ENCODE results near the gene ARL6. TPM values are rescaled to one million over a fixed set of nuclear protein-coding genes. Genes with fewer than 3 reads are reported as not detected.

ARL6 gene
- total and polyA plus RNA-seq, 2 donors (not counting 3 experiments of a cell fraction or from before 2014, with no cell fraction given) = 3.6 to 5.8 TPM

GRCh38 chr3:97810779-97811390, 46.3 kb downstream of the ARL6 start:
- no peaks in the 10 kb centered on the region for H3K9me1 ChIP-seq (replicated peaks; ENCODE audit: control insufficient read depth, extremely low read depth, insufficient read depth, low read length)
- no peak overlapping the region for H3K4me3 ChIP-seq (replicated peaks in 1 of 3; ENCODE audit: insufficient read depth in 1 of 3, low read depth in 1 of 3, low read length in 3 of 3)
- FAIRE-seq (no peak), DNase-seq (ENCODE audit: low read depth, low spot score) (no peak)
- H3K79me2 ChIP-seq (ENCODE audit: control insufficient read depth, insufficient read depth, low read length) = no peaks in the 10 kb centered on the region
- BruUV-seq (replicated peaks) = no TSS peak
- no peak overlapping the region for H3K27ac ChIP-seq (ENCODE audit: insufficient read depth, low read depth, low read length)
- no peak overlapping the region for H2AFZ ChIP-seq (ENCODE audit: low read depth, low read length)
- H3K36me3 ChIP-seq (ENCODE audit: control insufficient read depth in 2 of 2, extremely low read depth in 1 of 2, insufficient read depth in 2 of 2, low read length in 2 of 2) = no peaks in the 10 kb centered on the region
- TF ChIP-seq POLR2AphosphoS5 (IDR thresholded peaks at IDR 0.05; ENCODE audit: insufficient read depth, low read depth, low read length) (no peak), EZH2 (IDR thresholded peaks at IDR 0.05; ENCODE audit: borderline replicate concordance, low read depth, low read length, severe bottlenecking) (no peak), FOS (IDR thresholded peaks at IDR 0.05; ENCODE audit: borderline replicate concordance, insufficient read depth, low read length) (no peak), JUN (IDR thresholded peaks at IDR 0.05; ENCODE audit: borderline replicate concordance, insufficient read depth, insufficient read length, low read depth) (no peak), CTCF (IDR thresholded peaks at IDR 0.05; ENCODE audit: extremely low read depth in 1 of 2, insufficient read depth in 1 of 2, low read depth in 1 of 2, low read length in 2 of 2) (no peak), MYC (IDR thresholded peaks at IDR 0.05; ENCODE audit: low read depth, low read length) (no peak)
- no peaks in the 10 kb centered on the region for H4K20me1 ChIP-seq (replicated peaks; ENCODE audit: control insufficient read depth, extremely low read depth, insufficient read depth, low read length)
- dilution Hi-C loops (cut with MboI; ENCODE audit: extremely low pct_ligation_motif_present, low sequenced_read_pairs) = no loop called here
- H3K27me3 ChIP-seq (ENCODE audit: control insufficient read depth in 2 of 2, insufficient read depth in 2 of 2, low read length in 2 of 2) = no peaks in the 10 kb centered on the region
- no peaks in the 10 kb centered on the region for H3K4me1 ChIP-seq (ENCODE audit: control insufficient read depth, extremely low read depth, insufficient read depth, low read length)
- no peak overlapping the region for H3K4me2 ChIP-seq (ENCODE audit: insufficient read depth, low read length)
- no peak overlapping the region for H3K9ac ChIP-seq (replicated peaks; ENCODE audit: extremely low read depth, insufficient read depth, low read length)
- CTCF ChIA-PET = interaction anchor here (0.7 to 1.6 kb wide), 4 partner anchors 9 to 212 kb away, joined by 3 to 9 read pairs (median 4); partner anchors contain the start of gene CRYBG3
- POLR2A ChIA-PET = no interaction called here
- H3K9me3 ChIP-seq (replicated peaks; ENCODE audit: control insufficient read depth, insufficient read depth, low read length) = no peaks in the 10 kb centered on the region
- intact Hi-C loops (cut with micrococcal nuclease) = no loop called here

Data from endothelial cell of umbilical vein (primary cell).